NCI-H82 (cell line): ENCODE measurements around the gene CORO2B.

Experiments used
- DNase-seq: peaks from one replicate; lab custom pipeline; 2025; lab: John Stamatoyannopoulos, UW

CORO2B gene, protein sequence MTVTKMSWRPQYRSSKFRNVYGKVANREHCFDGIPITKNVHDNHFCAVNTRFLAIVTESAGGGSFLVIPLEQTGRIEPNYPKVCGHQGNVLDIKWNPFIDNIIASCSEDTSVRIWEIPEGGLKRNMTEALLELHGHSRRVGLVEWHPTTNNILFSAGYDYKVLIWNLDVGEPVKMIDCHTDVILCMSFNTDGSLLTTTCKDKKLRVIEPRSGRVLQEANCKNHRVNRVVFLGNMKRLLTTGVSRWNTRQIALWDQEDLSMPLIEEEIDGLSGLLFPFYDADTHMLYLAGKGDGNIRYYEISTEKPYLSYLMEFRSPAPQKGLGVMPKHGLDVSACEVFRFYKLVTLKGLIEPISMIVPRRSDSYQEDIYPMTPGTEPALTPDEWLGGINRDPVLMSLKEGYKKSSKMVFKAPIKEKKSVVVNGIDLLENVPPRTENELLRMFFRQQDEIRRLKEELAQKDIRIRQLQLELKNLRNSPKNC

DNA sequence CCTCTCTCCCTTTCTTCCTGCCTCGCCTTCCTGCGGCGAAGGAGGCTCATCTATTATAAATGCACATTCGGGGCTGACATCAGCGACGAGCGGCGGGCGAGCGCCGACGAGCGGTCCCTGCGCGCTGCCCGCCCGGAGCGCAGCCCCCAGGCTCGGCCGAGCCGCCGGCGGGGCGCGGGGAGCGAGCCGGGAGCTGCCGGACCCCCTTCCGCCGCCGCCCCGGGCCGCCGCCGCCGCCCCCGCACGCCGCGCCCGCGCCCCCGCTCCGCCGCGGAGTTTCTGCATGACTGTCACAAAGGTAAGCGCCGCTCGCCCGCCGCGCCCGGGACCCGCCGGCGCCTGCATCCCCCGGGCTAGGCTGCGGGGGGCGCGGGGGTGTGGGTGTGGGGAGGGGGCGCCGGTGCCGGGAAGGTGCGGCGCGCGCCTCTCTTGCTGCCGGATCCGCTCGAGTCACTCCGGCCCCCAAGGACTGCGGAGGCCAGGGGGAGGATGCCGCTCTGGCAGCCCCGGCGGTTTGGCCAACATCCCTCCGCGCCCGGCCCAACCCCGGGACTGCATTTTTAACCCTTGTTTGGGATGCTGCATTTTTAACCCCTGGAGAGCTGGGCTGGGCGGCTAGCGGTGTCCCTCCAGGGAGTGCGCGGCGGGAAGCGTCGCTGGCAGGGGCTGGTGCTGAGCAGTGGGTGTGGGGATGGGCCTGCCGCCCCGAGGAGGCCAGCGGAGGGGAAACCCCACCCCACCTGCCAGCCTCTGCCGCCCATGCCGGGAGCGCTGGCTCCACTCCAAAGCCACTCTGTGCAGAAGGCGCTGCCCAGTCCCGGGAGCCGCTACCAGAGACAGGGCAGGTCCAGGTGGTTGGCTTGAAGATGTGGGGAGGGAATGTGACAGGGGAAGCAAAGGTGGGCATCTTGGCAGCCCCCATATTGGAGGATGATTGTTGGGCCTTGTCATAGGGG lies at the start of gene CORO2B:
Gene CORO2B (plus strand): TSS at position 14 of the 956 bp plus-strand sequence. CDS start 270 bp downstream, at position 284.
- peak; percentile 78 for DNase-seq

DNA sequence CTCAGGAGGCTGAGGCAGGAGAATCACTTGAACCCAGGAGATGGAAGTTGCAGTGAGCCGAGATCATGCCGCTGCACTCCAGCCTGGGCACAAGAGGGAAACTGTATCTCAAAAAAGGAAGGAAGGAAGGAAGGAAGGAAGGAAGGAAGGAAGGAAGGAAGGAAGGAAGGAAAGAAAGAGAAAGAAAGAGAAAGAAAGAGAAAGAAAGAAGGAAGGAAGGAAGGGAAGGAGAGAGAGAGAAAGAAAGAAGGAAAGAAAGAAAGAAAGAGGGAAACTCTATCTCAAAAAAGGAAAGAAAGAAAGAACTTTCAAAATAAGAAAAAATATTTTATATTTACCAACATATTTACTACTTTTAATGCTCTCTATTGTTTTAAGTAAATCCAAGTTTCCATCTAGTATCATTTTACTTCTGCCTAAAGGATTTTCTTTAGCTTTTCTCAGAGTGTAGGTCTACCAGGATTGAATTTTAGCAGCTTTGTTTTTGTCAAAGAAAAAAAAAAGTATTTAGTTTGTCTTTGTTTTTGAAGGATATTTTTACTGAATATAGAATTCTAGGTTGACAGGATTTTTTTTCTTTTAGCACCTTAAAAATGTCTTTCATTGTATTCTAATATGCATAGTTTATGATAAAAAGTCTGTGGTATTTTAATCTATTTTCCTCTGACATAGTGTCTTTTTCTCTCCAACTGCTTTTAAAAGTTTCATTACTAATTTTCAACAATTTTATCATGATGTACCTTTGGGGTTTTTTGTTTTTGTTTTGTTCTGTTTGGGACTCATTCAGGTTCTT lies 47.2 kb upstream of the CORO2B start:
- no peak for DNase-seq

DNA sequence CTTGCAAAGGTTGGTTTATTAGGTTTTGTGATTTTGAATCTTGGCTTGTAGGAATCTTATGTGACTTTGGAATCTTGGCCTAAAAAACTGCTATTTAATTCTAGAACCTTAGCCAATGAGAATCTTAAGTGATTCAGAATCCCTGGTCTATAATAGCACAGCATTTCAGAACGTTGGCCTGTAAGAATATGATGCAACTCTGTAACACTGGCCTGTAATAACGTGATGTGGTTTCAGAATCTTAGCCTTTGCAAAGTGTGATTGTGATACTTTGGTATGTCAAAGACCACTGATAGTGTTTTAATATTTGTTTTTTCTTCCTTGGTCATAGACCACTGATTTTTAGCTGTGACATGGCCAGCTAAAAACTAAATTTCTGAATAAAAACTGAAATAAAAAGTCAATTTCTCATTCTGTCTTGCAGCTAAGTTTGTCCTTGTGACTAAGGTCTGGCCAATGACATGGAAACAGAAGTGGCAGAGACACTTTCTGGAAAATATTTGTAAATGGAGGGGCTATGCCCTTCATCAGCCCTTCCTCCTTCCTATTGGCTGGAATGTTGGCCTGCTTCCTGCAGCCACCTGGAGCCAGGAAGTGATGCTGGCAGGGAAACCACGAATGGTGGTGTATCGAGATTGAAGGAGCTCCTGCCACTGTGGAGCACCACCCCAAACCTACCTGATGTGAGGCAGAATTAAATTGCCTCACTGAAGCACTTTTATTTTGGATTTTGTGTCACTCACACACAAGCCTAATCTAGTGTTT lies 42.3 kb upstream of the CORO2B start:
- no peak for DNase-seq

DNA sequence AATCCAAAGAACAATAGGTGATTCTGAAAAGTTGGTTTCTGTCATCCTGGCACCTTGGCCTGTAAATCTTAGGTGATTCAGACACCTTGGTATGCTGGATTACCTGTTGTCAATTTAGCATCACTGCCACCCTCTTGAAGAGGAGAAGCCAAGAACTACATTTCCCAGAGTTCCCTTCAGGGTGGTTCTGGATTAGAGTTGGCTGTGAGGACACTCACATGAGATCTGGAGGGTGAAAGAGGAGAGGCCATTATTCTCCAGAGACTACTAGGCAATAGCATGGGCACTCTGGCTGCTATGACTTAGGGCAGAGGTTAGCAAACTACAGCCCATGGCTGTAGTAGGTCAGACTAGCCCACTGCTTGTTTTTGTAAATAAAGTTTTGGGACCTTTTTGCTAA lies 41.7 kb upstream of the CORO2B start:
- peak; percentile 42 for DNase-seq

DNA sequence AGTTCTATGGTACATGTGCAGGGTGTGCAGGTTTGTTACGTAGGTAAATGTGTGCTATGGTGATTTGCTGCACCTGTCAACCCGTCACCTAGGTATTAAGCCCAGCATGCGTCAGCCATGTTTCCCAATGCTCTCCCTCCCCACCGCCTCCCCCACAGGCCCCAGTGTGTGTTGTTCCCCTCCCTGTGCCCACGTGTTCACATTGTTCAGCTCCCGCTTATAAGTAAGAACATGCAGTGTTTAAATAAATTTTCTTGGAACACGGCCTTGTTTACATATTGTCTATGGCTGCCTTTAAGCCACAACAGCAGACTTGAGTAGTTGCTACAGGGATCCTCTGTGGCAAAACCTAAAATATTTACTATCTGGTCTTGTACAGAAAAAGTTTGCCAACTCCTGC lies 41.3 kb upstream of the CORO2B start:
- no peak for DNase-seq

DNA sequence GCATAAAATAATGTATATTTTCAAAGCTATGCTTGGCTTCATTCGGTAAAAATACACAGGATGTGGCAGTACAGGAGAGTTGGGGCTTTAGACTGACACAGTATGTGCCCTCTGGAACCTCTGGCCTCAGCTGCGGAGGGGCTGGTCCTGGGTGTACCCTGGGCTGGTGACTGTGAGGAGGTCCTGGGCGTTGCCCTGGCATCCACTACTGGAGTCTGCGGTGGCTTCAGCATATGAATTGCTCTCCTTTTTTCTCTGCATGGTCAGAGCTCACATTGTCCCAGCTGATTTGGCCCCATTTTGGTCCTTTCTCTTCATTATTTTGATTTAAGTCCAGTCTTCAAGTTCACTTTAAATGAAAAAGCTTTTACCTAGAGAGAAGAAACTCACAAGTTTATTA lies 40.5 kb upstream of the CORO2B start:
- no peak for DNase-seq

DNA sequence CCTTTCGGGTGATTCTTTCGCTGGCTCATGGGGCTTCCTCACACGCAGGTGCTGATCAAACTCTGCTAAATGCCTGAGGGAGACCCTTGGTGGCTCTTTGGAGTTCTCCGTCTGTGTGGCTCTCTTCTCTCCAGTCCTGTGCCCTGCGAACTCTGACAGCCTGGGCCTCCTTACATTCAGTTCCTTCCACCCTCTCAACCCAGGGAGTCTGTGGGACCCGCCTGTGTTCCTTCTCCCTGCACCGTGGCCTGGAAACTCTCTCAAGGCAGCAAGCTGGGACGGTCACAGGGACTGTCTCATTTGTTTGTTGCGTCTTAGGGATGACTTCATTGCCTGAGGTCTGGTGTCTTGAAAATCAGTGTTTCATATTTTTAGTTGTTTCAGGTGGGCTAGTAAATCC lies 37.0 kb upstream of the CORO2B start:
- DNase-seq, result no peak

DNA sequence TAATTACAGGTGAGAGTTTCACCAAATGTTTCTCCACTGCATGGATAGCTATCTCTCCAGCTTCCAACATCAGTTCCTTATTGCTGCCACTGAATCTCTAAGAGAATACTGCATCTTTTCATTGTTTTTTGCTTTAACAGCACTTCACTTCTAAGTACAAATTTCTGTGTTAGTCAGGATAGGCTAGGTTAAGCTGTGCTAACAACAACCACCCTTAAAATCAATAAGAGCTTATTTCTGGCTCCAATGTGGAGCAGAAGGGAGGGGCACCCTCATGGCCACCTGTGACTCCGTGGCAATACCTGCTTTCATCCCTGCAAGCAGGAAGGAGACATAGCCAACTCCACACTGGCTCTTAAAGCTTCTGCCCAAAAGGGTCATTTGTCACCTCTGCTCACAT lies 36.4 kb upstream of the CORO2B start:
- DNase-seq, result no peak

DNA sequence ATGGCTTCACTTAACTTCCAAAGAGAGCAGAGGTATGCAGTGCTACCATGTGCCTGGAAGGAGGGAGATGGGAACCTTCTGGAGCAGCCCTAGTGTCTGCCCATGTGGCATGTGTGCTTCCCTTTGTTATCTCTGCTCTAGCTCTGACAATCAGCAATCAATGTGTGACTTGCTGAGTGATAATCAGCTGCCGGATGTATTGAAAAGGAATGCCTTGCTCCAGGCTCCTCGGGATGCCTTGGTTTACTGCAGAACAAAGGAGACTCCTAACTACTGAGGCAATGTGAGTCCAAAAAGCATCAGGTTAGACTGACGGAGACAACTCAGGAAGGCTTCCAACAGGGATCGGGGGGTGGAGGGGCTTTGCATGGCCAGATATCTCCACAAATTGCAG lies 36.0 kb upstream of the CORO2B start:
- DNase-seq, result no peak

DNA sequence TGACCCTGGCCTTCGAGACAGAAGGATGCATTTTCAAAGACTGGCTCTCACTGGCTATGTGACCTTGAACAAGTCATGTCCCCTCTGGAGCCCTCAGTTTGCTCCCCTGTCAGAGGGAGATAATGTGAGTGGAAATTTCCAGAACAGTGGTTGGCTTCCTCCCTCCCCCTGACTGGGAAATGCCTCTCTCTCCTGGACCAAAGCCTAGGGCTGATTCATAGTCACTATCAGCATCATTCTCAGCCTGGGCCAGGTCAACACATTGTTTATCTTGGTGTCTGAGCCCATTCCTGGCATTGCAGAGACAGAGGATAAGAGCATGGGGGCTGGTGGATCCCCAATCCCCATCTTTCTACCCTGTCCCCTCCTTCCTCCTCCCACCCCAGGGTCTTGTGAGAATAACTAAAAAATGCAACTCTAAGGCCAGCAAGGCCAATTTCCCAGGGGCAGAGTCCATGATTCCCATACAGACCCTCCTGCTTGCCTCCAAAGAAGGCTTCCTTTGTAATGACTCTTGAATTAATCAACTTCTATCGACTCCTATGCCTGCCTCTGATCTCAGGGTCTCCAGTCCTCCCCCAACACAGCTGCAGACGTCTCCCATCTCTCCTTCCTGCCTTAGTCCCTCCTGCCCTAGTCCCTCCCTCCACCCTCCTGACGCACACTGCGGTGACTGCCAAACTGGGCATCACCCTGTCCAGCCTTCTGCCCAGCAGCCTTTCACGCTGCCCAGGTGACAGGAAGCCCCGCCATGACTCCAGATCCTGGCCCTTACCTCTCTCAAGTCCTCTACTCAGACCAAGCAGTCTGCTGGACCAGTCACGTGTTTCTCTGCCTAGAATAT lies 35.4 kb upstream of the CORO2B start:
- DNase-seq, result no peak

DNA sequence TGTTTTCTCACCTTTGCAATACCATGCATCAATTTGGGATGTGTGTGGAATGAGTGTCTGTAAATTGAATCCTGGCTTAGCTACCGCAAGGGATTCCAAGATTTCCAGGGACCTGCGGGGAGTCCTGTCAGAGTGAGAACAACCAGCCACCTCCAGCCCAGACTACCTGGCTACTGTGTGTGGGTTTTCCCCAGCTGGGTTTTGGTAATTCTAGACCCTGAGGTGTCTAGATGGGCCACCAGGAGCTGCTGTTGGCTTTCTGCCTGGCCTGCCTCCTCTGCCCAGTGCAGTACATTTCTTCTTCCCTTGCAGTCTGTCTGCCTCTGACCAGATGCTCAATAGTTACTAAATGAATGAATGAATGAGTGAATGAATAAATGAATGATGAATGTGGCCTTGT lies 32.5 kb upstream of the CORO2B start:
- DNase-seq, result no peak

DNA sequence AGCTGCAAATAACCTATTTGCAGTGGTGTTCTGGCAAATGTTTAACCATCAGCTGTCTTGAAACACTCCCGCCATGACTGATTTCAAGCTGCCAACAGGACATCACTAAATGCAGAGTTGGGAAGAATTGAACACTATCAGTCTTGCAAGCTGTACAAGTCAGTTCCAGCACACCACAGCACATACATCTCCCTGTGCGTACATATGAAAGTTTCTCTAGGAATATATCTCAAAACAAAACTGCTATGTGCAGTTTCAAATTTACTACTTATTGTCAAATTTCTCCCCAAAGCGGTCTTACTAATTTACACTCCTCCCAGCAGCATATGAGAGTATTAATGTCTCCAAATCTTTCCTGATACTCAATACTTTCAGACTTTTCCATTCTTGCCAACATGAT lies 30.4 kb upstream of the CORO2B start:
- no peak for DNase-seq

DNA sequence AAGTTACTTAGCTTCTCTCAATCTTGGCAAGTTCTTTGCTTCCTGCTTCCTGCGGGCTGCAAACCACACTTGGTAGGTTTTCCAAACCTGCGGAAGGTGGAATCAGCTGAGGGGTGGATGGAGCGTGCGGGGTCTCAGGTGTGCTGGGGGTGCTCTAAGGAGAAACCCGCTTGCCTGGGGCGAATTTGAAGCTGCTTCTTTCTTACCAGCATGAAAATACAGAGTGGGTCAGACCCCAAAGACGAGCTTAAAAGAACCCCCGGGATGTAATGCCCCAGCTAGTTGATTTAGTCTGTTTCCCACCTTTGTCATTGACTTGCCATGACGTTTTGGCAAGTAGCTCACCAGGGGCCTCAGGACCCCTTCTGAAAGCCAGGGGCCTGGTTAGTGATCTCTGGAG lies 28.8 kb upstream of the CORO2B start:
- DNase-seq, result no peak

DNA sequence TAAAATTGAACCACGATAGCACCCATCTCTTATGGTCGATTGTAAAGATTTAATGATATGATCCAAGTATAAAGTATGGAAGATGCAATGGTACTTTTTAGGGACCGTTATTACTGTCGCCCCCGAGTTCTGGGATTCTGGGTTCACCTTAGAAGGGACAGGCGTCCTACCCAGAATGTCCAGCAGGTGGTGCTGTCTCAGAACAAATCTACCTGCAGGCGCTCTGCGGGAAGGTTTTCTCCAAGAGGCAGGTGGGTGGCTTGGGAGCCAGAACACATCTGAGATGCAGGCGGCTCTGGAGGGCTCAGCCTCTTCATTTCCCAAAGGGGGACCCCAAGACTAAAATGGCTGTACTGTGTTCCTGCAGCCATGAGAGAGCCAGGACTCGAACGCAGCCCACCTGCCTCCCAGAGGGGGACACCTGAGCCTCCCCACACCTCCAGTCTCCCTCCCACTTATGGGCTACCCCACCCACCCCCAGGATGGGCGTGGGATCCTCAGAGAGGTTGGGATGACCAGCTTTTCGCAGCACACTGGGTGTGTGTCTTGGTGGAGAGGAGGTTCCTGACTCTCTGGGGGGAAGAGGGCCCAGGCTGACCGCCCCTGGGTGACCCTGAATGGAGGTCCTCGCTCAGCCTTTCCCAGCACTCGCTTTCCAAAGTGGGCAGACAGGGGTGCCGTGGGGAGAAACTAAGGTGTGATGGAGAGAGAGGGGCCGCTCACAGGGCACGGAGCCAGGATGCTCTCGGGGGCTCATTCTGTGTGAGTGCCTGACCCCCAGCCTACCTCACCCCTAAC lies 28.1 kb upstream of the CORO2B start:
- DNase-seq, result peak; percentile 87

DNA sequence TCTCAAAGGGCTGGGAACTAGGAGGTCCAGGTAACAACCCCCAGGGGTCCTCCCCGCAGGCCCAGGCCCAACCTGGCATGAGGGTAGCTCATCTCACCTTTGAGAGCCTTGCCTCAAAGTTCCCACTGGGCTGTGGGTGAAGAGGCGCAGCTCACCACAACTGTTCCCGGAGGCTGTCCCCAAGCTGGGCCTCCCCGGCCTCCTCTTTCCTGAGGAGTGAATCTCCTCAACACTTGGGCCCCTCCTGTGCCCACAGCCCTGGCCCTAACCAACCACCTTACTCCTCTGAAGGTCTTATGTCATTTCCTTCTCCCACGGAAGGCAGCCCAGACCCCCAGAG lies 27.5 kb upstream of the CORO2B start:
- no peak for DNase-seq

DNA sequence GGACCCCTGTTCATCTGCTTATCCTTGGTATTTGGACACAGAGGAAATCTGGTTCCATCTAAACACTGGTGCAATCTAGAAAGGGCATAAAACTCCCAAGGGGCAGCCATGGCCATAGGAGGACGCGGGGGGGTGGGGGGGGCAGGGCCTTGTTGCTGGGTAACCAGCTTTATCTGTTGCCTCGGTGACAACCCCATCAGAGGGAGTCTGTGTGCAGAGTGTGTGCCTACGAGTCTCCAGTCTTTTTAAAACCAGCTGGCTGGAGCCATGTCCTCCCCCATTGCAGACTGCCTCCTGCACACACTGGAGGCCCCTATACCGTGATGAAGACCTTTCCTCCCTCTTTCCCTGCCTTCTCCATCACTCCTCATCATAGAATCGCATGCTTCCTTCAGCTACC lies 26.4 kb upstream of the CORO2B start:
- DNase-seq, result no peak

DNA sequence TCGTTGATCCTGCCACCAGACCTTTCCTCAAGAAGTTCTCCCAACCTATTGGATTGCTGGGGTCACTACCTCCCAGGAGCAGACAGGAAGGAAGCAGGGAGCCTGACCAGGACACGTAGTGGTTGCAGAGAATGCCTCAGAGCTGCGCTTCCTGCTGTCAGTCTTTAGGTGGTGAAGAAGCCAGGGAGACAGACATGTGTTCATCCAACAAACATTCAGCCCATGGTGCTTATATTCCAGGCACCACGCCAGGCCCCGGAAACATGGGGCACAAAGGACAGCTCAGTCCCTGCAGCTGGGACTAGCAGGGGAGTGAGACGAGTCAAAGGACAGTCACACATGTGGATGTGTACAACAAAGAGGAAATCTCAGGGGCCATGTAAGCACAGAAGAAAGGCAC lies 26.0 kb upstream of the CORO2B start:
- peak; percentile 74 for DNase-seq

DNA sequence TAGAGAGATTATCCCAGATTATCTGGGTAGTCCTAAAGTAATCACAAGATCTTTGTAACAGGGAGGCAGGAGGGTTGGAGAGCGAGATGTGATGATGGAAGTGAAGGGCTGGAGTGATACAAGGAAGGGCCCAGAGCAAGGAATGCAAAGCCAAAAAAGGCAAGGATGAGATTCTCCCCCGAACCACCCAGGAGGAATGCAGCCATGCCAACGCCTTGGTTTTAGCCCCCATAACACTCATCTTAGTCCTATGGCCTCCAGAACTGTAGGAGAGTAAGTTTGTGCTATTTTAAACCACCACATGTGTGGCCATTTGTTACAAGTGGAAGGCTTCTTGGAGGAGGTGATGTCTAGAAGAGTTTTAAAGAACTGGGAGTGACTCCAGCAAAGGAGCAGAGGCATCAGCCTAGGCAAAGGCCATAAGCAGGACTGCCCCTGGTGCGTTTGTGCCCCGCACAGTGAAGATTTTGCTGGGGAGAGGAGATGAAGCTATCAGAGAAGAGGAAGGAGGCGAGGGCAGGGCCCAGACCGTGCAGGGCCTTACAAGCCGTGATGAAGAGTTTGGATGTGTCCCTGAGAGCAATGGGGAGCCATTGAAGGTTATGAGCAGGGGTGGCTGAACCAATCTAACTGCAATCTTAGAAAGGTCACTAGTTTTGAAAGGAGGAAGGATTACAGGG lies 25.3 kb upstream of the CORO2B start:
- DNase-seq, result no peak
